ENCODE measurements around the gene SORL1-AS1.

SORL1-AS1 gene

GRCh38 chr11:121451178-121451985 lies 1.4 kb downstream of the SORL1-AS1 start:
- no peak for DNase-seq

- DNase-seq = no peak
These were observed 2.4 kb downstream of the SORL1-AS1 start for GRCh38 chr11:121450401-121450800.

DNA sequence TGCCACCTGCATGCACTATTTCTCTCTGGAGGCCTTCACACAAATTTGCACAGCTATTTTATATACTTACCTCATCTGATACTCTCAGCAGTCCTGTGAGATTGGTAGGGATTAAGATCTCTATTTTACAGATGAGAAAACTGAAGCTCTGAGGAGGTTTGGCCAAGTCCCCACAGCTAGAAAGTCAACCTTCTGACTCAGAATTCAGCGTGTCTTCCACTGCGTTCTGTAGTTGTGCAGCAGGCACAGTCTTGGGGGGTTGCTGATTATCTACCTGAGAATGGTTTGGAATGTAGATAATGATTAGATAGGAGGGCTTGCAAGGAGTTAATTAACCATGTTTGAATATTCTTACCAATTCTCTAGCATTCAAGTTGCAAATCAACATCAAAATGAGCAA lies 3.1 kb downstream of the SORL1-AS1 start:
- no peak for DNase-seq

- DNase-seq = no peak
These were observed 3.6 kb downstream of the SORL1-AS1 start for GRCh38 chr11:121449123-121449522.

DNA sequence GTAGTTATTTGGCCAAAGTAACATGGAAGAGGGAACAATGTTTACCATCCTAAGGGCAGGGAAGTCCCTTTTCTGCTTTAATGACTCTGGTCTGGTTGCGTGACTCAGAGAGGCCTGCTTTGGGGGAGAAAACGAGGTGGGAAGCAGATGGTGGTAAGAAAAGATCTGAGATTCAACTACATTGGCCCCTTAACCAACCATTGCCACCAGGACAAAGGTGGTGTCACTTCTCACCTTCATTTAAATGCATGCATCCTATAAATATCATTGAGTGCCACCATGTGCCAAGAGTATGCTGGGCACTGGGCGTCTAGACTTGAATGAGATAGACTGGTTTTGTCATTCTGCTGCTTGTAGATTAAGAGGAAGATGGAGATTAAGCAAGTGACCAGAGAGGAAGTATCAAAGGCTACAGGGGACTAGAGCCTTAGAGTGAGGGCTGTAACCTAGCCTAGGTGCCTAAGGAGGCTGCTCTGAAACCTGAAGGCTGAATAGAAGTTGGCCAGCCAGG lies 4.3 kb downstream of the SORL1-AS1 start:
- no peak for DNase-seq

- DNase-seq = no peak
These were observed 4.8 kb downstream of the SORL1-AS1 start for GRCh38 chr11:121448011-121448410.

GRCh38 chr11:121446752-121447156 lies 6.0 kb downstream of the SORL1-AS1 start:
- no peak for DNase-seq

GRCh38 chr11:121445071-121445768 lies 7.5 kb downstream of the SORL1-AS1 start:
- DNase-seq = no peak

DNA sequence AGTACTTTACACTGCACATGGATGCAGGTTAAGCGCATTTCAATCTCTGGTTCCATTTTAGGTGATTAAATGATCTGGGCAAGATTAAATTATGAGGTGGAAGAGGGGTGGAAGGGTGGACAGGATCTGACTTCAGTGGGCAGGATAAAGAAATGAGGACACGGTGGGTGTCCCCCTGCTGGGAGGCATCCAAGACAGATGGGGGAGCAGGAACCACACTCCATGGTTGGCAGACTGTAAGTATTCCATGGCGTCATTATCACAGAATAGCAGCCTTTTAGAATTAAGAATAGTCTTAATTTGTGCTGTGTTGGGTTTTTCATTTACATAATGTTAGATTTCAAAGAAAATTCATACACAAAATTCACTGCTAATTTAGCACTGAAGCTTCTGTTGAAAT lies 8.2 kb downstream of the SORL1-AS1 start:
- DNase-seq = no peak

DNA sequence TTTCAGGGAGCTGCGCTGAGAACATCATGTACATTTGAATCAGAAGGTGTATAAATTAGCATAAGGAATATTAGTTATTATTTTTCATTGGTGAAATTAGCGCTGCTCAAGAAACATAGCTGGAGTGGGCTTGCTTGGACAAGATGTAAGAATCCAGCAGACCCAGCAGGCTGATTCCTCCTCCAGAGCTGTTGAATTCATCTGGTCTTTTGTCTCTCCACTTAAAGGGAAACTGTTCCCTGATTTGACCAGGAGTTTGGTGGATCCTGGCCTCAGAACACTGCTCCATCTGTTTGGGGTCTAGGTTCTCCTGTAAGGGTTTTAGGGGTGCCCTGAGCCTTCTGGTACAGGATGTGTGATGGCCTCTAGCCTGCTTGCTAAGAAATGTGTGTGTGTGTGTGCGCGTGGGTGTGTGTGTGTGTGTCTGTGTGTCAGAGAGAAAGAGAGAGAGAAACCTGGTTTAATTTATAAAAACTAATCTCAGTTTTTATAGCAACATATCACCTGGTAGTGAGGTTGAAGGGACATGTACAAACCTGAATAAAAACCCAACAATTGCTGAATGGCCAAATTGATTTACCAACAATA lies 9.0 kb downstream of the SORL1-AS1 start:
- no peak for DNase-seq

DNA sequence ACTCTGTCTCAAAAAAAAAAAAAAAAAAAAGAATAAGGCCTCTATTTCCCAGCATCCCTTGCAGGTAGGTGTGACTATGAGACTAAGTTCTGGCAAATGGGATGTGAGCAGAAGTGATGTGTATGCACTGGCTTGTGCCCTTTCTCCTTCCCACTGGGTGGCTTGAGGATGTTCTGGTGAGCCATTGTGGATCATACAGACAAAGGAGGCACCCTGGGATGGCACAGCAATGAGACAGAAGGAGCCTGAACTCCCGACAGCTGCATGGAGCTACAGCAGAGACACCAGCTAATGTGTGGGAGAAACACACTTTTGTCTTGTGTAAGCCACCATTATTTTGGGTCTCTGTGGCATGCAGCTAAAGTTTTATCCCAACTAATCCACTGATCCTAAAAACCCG lies 11.2 kb downstream of the SORL1-AS1 start:
- no peak for DNase-seq

GRCh38 chr11:121439759-121440158 lies 13.0 kb downstream of the SORL1-AS1 start:
- no peak for DNase-seq

GRCh38 chr11:121439337-121439736 lies 13.4 kb downstream of the SORL1-AS1 start:
- no peak for DNase-seq

DNA sequence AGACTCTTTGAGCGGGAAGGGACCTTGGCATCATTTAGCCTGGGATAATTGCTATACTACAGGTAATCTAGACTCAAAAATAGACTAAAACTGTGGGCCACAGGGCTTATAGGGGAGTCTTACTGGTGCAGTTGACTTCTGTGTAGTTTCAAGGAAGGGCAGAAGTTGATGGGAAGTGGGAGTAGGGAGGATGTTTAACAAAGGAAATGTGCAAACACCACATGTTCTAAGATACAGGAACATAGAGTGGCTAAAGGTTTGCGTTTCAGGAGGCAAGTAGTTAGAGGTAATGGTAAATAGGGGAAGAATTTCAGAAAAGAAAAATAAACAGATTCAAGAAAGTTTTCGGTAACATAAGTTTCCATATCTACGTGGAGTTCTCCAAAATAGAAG lies 15.1 kb downstream of the SORL1-AS1 start:
- DNase-seq = no peak

GRCh38 chr11:121437018-121437685 lies 15.6 kb downstream of the SORL1-AS1 start:
- DNase-seq = no peak

- no peak for DNase-seq
These were observed 16.9 kb downstream of the SORL1-AS1 start for GRCh38 chr11:121435551-121436511.

DNA sequence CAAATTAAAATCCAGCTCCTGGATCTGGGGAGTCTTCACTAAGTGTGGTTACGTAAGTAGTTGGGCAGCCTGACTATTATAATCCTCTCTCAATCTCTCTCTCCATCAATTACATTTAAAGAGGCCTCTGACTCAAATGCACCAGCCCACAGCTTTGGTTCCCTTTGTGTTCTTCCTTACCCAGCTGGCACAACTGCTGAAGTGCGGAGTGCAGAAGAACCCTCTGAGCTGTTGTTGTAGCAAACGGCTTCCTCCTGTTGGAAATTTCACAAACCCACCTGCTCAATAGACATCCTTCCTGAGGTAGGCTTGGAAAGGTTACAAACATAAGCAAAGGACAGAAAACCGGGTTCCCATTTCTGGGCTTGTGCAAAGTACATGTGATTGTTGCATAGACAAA lies 17.6 kb downstream of the SORL1-AS1 start:
- DNase-seq = no peak

- DNase-seq = no peak
These were observed 20.8 kb downstream of the SORL1-AS1 start for GRCh38 chr11:121431820-121432526.

- DNase-seq = no peak
These were observed 23.2 kb downstream of the SORL1-AS1 start for GRCh38 chr11:121429556-121429955.

GRCh38 chr11:121427400-121427744 lies 25.4 kb downstream of the SORL1-AS1 start:
- no peak for DNase-seq
